HG02981 (cell line): Measurements from ENCODE around the gene ABCB8.

ENCODE experiments used
- ATAC-seq: cut with Tn5 transposase; IDR thresholded peaks from one replicate; pipeline ENCODE4 v1.9.1; 2021; ENCODE audit warnings: mild to moderate bottlenecking, moderate library complexity; ENCODE audit not compliant: unreplicated experiment

The ABCB8 gene

DNA sequence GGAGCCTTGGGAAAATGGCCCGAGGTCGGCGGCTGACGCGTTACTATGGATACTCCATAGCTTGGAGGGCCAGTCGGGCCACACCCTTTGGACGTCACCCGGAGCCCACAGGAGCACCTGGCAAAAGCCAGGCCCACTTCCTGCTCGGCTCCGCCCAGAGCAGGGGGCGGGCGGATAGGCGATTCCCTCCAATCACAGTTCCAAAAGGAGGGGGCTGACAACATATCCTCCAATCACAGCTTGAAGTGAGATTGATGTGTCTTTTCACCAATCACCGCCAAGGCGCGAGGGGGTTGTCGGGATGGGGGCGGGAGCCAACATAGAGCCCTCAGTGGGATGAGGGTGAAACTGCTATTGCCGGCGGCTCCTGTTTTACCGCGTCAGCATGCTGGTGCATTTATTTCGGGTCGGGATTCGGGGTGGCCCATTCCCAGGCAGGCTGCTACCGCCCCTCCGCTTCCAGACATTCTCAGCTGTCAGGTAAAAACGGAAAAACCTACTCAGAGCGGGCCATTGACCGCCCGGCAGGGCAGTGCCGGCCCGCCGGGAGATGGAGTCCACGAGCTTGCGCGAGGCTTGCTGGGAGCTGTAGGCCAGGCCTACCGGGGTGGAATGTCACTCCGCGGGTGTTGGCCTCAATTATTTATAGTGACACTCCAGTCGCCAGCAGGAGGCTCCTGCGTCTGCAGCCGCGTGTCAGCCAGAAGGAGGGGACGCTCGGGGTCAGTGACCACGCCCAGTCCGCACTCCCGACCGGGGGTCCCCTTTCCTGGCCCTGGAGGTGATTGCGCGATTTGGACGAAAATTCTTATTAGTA, at the start of gene ABCB8:
TSS of gene ABCB8 (plus strand) at position 320 of the 817 bp plus-strand sequence. CDS start at position 386, 66 bp downstream.
- peak; percentile 95 for ATAC-seq

DNA sequence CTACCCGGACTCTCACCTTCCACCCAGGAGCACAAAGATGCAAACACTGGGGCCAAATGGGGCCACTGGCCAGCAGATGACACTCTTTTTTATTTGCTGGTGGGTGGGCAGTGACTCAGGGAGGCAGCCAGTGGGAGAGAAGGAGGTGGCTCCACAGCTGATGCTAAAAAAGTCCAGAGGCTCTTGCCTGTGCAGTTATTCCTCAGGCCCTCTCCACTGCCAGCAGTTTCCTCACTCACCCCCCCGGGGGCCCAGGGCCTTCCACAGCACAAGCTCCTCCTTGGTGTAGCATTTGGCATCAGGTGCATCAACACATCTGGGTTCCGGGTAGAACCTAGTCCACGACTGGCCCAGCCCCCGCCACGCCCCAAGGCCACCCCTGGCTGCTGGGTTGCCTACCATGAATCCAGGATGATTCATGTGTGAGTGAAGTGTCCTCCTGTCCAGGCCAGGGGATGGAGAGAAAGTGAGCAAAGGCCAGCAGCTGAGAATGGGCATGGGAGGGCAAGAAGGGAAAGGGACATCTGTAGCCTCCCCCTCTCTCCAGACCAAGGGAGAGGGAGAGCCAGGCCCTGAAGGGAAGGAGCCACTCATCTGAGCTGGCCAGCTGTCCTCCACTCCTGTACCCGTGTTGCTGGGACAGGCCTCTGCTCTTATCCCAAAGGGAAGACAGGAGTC, 48.4 kb upstream of the ABCB8 start:
- ATAC-seq = no peak

- no peak for ATAC-seq
These were observed 47.6 kb upstream of the ABCB8 start for GRCh38 chr7:150980663-150981062.

GRCh38 chr7:150981644-150982043, 46.6 kb upstream of the ABCB8 start:
- ATAC-seq = no peak

- ATAC-seq = no peak
These were observed 45.9 kb upstream of the ABCB8 start for GRCh38 chr7:150982351-150982750.

GRCh38 chr7:150983893-150984368, 44.3 kb upstream of the ABCB8 start:
- no peak for ATAC-seq

DNA sequence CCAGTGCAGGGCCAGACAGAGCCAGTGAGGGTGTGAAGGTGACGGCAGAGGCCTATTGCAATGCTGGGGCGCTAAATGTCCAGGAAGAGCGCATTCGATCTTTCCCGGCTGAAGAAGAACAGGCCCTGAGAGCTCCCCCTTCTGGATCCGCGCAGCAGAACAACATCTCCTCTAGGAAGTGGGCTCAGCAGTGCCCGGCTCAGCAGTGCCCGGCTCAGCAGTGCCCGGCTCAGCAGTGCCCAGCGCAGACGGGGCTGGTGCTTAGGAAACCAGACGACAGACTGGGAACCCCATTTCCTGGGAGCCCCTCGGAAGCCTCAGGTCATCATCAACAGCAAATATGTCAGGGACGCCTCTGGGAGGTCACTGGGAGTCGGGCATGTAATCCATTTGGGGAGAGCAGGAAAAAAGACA, 42.1 kb upstream of the ABCB8 start:
- ATAC-seq = no peak

DNA sequence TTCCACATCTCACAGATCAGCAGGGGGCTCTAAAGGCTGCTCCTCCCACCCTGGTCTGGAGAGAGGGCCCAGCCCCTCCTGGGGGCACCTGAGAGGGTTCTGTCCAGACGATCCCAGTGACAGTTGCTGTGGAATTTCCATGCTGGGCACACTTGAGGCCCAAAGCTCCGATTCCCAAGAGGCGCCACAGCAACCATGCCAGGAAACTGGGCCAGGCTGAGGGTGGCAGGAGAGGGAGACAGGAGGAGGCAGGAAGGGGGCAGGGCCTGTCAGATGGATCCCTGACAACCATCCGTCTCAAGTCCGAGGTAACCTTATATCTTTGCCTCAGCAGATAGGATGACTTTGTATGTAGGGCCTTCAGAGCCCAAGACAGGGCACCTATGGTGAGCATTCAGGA, 41.7 kb upstream of the ABCB8 start:
- ATAC-seq = no peak

GRCh38 chr7:150988230-150989226, 39.7 kb upstream of the ABCB8 start:
- no peak for ATAC-seq

- ATAC-seq = no peak
These were observed 38.8 kb upstream of the ABCB8 start for GRCh38 chr7:150989456-150989855.

DNA sequence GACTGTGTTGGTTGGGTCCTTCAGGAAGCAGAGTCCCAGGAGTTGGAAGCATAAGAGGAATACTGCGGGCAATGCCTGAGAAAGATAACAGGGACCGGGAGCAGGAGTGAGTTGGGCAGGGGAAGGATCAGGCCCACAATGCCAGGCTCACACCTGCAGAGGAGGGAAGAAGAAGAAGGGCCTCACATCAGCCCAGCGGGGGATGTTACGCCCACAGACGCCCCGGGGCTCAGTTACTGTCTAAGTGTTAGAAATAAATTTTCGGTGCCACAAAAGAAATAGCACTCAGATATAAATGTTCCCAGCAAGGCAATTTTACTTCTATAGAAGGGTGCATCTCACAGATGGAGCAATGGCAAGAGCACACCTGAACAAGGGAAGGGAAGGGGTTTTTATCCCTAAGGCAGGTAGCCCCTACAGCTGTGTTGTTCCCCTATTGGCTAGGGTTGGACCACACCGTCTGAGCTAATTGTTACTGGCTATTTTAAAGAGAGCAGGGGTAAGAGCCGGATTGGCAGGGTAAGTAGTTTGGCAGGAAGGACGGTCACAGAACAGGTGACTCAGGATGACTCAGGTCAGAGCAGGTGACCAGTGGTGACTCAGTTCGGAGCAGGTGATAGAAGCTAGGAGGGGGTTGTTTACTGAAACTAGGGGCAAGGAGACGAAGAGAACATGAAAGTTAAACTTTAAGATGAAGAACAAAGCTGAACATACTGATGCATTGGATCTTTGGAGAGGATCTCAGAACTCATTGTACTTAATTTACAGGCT, 37.6 kb upstream of the ABCB8 start, which contains the start of gene NOS3:
TSS of gene NOS3 (plus strand) at position 602 of the 771 bp plus-strand sequence. CDS start 2,787 bp downstream, outside the sequence.
- no peak for ATAC-seq

- no peak for ATAC-seq
These were observed 36.1 kb upstream of the ABCB8 start for GRCh38 chr7:150992051-150992640.

- ATAC-seq = peak; percentile 60
These were observed 35.4 kb upstream of the ABCB8 start for GRCh38 chr7:150992833-150993302.

- ATAC-seq = no peak
These were observed 34.7 kb upstream of the ABCB8 start for GRCh38 chr7:150993511-150993910.

DNA sequence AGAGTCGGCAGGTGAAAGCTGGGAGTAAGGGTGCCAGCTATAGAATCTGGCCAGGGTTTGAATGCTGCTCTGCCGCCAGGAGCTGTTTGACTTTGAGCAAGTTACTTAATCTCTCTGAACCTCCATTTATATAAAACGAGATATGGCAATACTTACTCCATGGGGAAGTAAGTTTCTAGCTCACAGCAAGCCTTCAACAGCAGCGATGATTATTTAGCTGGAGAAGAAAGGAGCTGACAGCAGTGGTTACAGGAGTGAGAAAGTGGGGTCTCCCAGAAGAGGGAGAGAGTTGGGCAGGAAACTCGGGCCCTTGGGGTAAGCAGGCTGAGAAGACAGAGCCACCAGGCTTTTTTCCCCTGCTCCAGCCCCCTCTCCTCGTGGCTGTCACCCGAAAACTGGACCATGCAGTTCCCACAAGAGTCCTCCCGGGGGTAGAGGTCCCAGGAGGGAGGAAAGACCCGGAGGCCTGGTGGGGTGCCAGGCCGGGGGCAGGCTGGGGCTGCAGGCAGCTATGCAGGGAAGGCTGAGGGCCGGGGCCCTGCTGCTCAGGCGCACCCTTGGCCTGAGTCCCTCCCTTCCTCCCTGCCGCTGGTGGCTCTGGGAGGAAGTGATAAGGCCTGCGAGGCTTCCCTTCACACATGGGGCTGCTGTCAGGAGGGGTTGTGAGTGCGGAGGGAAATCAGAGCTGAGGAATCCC, 34.0 kb upstream of the ABCB8 start:
- no peak for ATAC-seq

DNA sequence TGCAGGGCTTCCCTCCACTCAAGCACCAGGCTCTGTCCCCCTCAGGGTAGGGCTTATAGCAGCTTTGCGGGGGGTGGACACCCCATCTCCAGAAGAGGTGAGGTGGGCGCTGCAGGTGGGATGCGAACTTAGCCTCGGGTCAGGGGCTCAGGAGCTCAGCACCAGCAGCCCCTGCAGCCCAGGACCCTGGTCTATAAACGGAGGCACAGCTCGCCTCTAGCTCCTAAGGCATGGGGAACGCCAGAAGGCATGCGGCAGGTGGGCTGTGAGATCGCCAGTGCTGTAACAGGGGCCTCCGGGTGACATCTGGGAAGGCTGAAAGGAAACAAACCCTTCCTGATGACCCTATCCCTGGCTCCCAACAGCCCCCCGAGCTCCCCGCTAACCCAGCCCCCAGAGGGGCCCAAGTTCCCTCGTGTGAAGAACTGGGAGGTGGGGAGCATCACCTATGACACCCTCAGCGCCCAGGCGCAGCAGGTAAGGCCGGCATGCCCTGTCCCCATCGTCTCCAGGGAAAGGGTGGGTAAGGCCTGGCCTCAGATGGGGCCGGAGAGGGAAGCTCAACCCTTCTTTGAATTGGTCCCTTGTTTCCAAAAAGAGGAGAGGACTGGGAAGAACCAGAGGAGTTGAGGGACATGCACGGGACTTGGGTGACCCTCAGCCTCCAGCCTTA, 33.3 kb upstream of the ABCB8 start:
- ATAC-seq = no peak

DNA sequence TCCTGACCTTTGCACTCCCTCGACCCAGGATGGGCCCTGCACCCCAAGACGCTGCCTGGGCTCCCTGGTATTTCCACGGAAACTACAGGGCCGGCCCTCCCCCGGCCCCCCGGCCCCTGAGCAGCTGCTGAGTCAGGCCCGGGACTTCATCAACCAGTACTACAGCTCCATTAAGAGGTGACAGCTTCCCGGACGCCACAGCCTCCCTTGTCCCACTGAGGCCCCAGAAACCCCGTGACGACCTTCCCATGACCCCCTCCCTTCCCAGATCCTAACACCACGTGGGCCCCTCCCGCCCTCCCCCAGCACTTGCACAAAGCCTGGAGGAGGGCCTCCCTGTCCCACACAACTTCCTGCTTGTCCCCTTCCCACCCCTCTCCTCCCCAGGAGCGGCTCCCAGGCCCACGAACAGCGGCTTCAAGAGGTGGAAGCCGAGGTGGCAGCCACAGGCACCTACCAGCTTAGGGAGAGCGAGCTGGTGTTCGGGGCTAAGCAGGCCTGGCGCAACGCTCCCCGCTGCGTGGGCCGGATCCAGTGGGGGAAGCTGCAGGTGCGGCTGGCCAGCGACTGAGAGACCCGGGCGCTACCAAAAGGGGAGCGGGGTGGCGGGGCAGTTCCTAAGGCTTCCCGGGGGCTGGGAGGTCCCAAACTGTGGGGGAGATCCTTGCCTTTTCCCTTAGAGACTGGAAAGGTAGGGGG, 31.7 kb upstream of the ABCB8 start:
- ATAC-seq = no peak

GRCh38 chr7:150997075-150997511, 31.2 kb upstream of the ABCB8 start:
- ATAC-seq = no peak
